ENCODE results near the gene COL18A1.

- TF ChIP-seq CTCF (optimal IDR thresholded peaks at IDR 0.05 in 1 of 3, IDR thresholded peaks at IDR 0.05 in 1 of 3, conservative IDR thresholded peaks at IDR 0.05 in 1 of 3; ENCODE audit: extremely low read depth in 1 of 3, insufficient read depth in 2 of 3, low read length in 3 of 3) (no peak), EZH2 (IDR thresholded peaks at IDR 0.05; ENCODE audit: low read length) (no peak)
Measured at GRCh38 chr21:45478816-45479669, 74.1 kb downstream of the COL18A1 start.

Data from keratinocyte (primary cell).